Esophagus (tissue), 2 donors: ENCODE measurements around the gene SH3RF2. TPM values are rescaled to one million over a fixed set of nuclear protein-coding genes. Genes with fewer than 3 reads are reported as not detected.
"Not testable (repeated sequence)": the region's sequence is repeated elsewhere in the genome, so short reads cannot be mapped to it uniquely, and the experiment has no call there.

Source experiments
- H3K27ac ChIP-seq, 2 donors: one replicate each; pipeline ENCODE4 v1.5.1; 2013; ENCODE audit warnings: low read depth in 2 of 2, mild to moderate bottlenecking in 2 of 2, inconsistent platforms in 1 of 2, low read length in 1 of 2, moderate library complexity in 1 of 2
- H3K27me3 ChIP-seq, 2 donors: one replicate each; pipeline ENCODE4 v1.6.1; 2013; ENCODE audit warnings: low read length in 2 of 2, control low read depth in 1 of 2, mild to moderate bottlenecking in 1 of 2; ENCODE audit not compliant: insufficient read depth in 2 of 2, control insufficient read depth in 1 of 2
- H3K36me3 ChIP-seq, 2 donors: one replicate each; pipeline ENCODE4 v1.6.1; 2013; ENCODE audit warnings: low read length in 1 of 2; ENCODE audit not compliant: control insufficient read depth in 2 of 2, insufficient read depth in 2 of 2
- H3K4me1 ChIP-seq, 2 donors: one replicate each; pipeline ENCODE4 v1.6.1; 2013; ENCODE audit warnings: low read length in 1 of 2; ENCODE audit not compliant: control insufficient read depth in 2 of 2, insufficient read depth in 2 of 2
- H3K4me3 ChIP-seq, 2 donors: one replicate each; pipeline ENCODE4 v1.5.1; 2013; ENCODE audit warnings: low read length in 2 of 2, mild to moderate bottlenecking in 2 of 2, low read depth in 1 of 2, moderate library complexity in 1 of 2
- H3K9me3 ChIP-seq, 2 donors: one replicate each; pipeline ENCODE4 v1.6.1; 2013; ENCODE audit warnings: mild to moderate bottlenecking in 2 of 2, low read depth in 1 of 2, low read length in 1 of 2, moderate library complexity in 1 of 2; ENCODE audit not compliant: control insufficient read depth in 2 of 2, insufficient read depth in 1 of 2
- WGBS, 2 donors: extraction: QIAGEN DNeasy Blood & Tissue Kit; methylation state at CpG; one replicate each; pipeline ENCODE4 v1.1.7; 2013; 5-methylcytosine and 5-hydroxymethylcytosine counted together
- polyA plus RNA-seq, 2 donors: library from polyadenylated mRNA; stranded (reverse); fragments of 200-250 nt; gene quantifications; one replicate each; pipeline ENCODE4 v1.2.3, GENCODE V29; 2013
- donor health status: healthy with polysubstance abuse.
- donor health status: Bipolar disorder and iron deficiency.

SH3RF2 gene
- 10 to 100 TPM; 24.9 to 43.2 TPM for polyA plus RNA-seq

- Histone ChIP-seq H3K9me3 (no peaks in the 10 kb centered on the region), H3K4me1 (peaks cover 0 to 5% of the 10 kb centered on the region in 2 donors), H3K27ac (peak within 1 kb of the TSS; percentile 89 to 98), H3K4me3 (peak within 1 kb of the TSS; percentile 69 to 87), H3K36me3 (no peaks in the 10 kb centered on the region), H3K27me3 (no peaks in the 10 kb centered on the region)
- WGBS, 2 donors: 3 to 4% methylated on average over 28 of the region's 28 CpGs
Observed at GRCh38 chr5:145936401-145937131, at the start of gene SH3RF2. SH3RF2 (plus strand) TSS chr5:145936578; CDS start chr5:145937929, 1,351 bp downstream.

- 78 to 79% methylated on average over 3 of the region's 3 CpGs for WGBS, 2 donors
- Histone ChIP-seq H3K36me3 (no peaks in the 10 kb centered on the region), H3K4me3 (no peak overlapping the region), H3K27ac (no peak overlapping the region), H3K4me1 (no peaks in the 10 kb centered on the region), H3K9me3 (no peaks in the 10 kb centered on the region), H3K27me3 (no peaks in the 10 kb centered on the region)
Observed at GRCh38 chr5:145887217-145887616, 49.2 kb upstream of the SH3RF2 start.

GRCh38 chr5:145887976-145888574 lies 48.3 kb upstream of the SH3RF2 start:
- Histone ChIP-seq H3K27me3 (no peaks in the 10 kb centered on the region), H3K36me3 (no peaks in the 10 kb centered on the region), H3K4me1 (no peaks in the 10 kb centered on the region), H3K27ac (no peak overlapping the region), H3K9me3 (no peaks in the 10 kb centered on the region), H3K4me3 (no peak overlapping the region)
- WGBS, 2 donors: 76% methylated on average over 5 of the region's 5 CpGs

GRCh38 chr5:145889611-145890010 lies 46.8 kb upstream of the SH3RF2 start:
- Histone ChIP-seq H3K9me3 (no peaks in the 10 kb centered on the region), H3K27me3 (no peaks in the 10 kb centered on the region), H3K36me3 (no peaks in the 10 kb centered on the region), H3K4me3 (no peak overlapping the region), H3K4me1 (no peaks in the 10 kb centered on the region), H3K27ac (no peak overlapping the region)
- 90 to 93% methylated on average over 2 of the region's 2 CpGs for WGBS, 2 donors

- not testable (repeated sequence) for H3K36me3 ChIP-seq, H3K4me3 ChIP-seq, H3K9me3 ChIP-seq, H3K4me1 ChIP-seq, H3K27ac ChIP-seq, H3K27me3 ChIP-seq
- 81 to 93% methylated on average over 5 to 10 of the region's 10 CpGs for WGBS, 2 donors
Observed at GRCh38 chr5:145891378-145891777, 45.0 kb upstream of the SH3RF2 start.

- Histone ChIP-seq H3K4me1 (no peaks in the 10 kb centered on the region), H3K9me3 (no peaks in the 10 kb centered on the region), H3K4me3 (no peak overlapping the region), H3K27me3 (no peaks in the 10 kb centered on the region), H3K36me3 (no peaks in the 10 kb centered on the region), H3K27ac (no peak overlapping the region)
Observed at GRCh38 chr5:145898171-145898570, 38.2 kb upstream of the SH3RF2 start.

- Histone ChIP-seq H3K9me3 (no peaks in the 10 kb centered on the region), H3K4me3 (no peak overlapping the region), H3K36me3 (no peaks in the 10 kb centered on the region), H3K27me3 (no peaks in the 10 kb centered on the region), H3K4me1 (no peaks in the 10 kb centered on the region), H3K27ac (no peak overlapping the region)
- WGBS, 2 donors: 81 to 83% methylated on average over 1 of the region's 1 CpG
Observed at GRCh38 chr5:145902421-145902820, 34.0 kb upstream of the SH3RF2 start.

GRCh38 chr5:145903113-145903512 lies 33.3 kb upstream of the SH3RF2 start:
- Histone ChIP-seq H3K4me3 (no peak overlapping the region), H3K36me3 (no peaks in the 10 kb centered on the region), H3K27ac (no peak overlapping the region), H3K4me1 (no peaks in the 10 kb centered on the region), H3K27me3 (no peaks in the 10 kb centered on the region), H3K9me3 (no peaks in the 10 kb centered on the region)
- 83 to 86% methylated on average over 3 of the region's 3 CpGs for WGBS, 2 donors

- Histone ChIP-seq H3K4me1 (no peaks in the 10 kb centered on the region), H3K27me3 (no peaks in the 10 kb centered on the region), H3K9me3 (no peaks in the 10 kb centered on the region), H3K27ac (no peak overlapping the region), H3K4me3 (no peak overlapping the region), H3K36me3 (no peaks in the 10 kb centered on the region)
- WGBS, 2 donors: 56 to 74% methylated on average over 3 of the region's 3 CpGs
Observed at GRCh38 chr5:145903867-145904266, 32.5 kb upstream of the SH3RF2 start.

- no peak overlapping the region for H3K27ac ChIP-seq
- no peaks in the 10 kb centered on the region for H3K4me1 ChIP-seq
- no peak overlapping the region for H3K4me3 ChIP-seq
- 88 to 89% methylated on average over 5 of the region's 5 CpGs for WGBS, 2 donors
- no peaks in the 10 kb centered on the region for H3K9me3 ChIP-seq
- no peaks in the 10 kb centered on the region for H3K27me3 ChIP-seq
- H3K36me3 ChIP-seq: no peaks in the 10 kb centered on the region
Observed at GRCh38 chr5:145904743-145905142, 31.6 kb upstream of the SH3RF2 start.
